CD14-positive monocyte (primary cell): ENCODE measurements around the gene TDRD7. TPM values are rescaled to one million over a fixed set of nuclear protein-coding genes. Genes with fewer than 3 reads are reported as not detected.
"Not testable (repeated sequence)": the region's sequence is repeated elsewhere in the genome, so short reads cannot be mapped to it uniquely, and the experiment has no call there.

Experiments
- DNase-seq, 3 donors: peaks; one replicate each; pipeline ENCODE4 v3.0.0-alpha.2; 2011 to 2022
- H2AFZ ChIP-seq: 2 replicates; pipeline ENCODE4 v1.6.0; 2012; ENCODE audit warnings: mild to moderate bottlenecking, low read depth, low read length, inconsistent platforms; ENCODE audit not compliant: insufficient read depth, poor library complexity, severe bottlenecking
- H3K27ac ChIP-seq, 2 donors: 1 replicate in 1 of 2; 2 replicates in 1 of 2; pipeline ENCODE4 v1.5.1; 2012 to 2013; ENCODE audit warnings: low read length in 2 of 2, control low read depth in 1 of 2, inconsistent platforms in 1 of 2, low read depth in 1 of 2, mild to moderate bottlenecking in 1 of 2
- H3K27me3 ChIP-seq, 2 donors: one replicate each; pipeline versions ENCODE4 v1.6.0 to v1.6.1; 2011 to 2013; ENCODE audit warnings: low read length in 2 of 2; ENCODE audit not compliant: control insufficient read depth in 2 of 2, insufficient read depth in 2 of 2
- H3K36me3 ChIP-seq, 2 donors: replicated peaks in 1 of 2; 1 replicate in 1 of 2; 2 replicates in 1 of 2; pipeline versions ENCODE4 v1.5.1 to v1.6.1; 2012 to 2013; ENCODE audit warnings: low read length in 2 of 2, control low read depth in 1 of 2, inconsistent platforms in 1 of 2, mild to moderate bottlenecking in 1 of 2; ENCODE audit not compliant: insufficient read depth in 2 of 2, control insufficient read depth in 1 of 2
- H3K4me1 ChIP-seq, 2 donors: 1 replicate in 1 of 2; 2 replicates in 1 of 2; pipeline versions ENCODE4 v1.5.1 to v1.6.1; 2012 to 2013; ENCODE audit warnings: low read length in 2 of 2, control low read depth in 1 of 2, inconsistent platforms in 1 of 2, mild to moderate bottlenecking in 1 of 2, moderate library complexity in 1 of 2; ENCODE audit not compliant: insufficient read depth in 2 of 2, control insufficient read depth in 1 of 2
- H3K4me2 ChIP-seq: replicated peaks from 2 replicates; pipeline ENCODE3; 2012; ENCODE audit warnings: low read length, moderate library complexity, mild to moderate bottlenecking; ENCODE audit not compliant: poor library complexity, severe bottlenecking; ENCODE audit errors: extremely low read depth
- H3K4me3 ChIP-seq, 3 experiments: fragments of 200-600 bp in 1 of 3; sonication (generic) in 1 of 3; replicated peaks in 1 of 3; 1 replicate in 2 of 3; 2 replicates in 1 of 3; pipeline ENCODE4 v1.5.1; 2011 to 2013; ENCODE audit warnings: low read length in 3 of 3, mild to moderate bottlenecking in 3 of 3, control low read depth in 2 of 3, low read depth in 2 of 3, inconsistent platforms in 1 of 3, moderate library complexity in 1 of 3
- H3K79me2 ChIP-seq: 2 replicates; pipeline ENCODE4 v1.6.0; 2012; ENCODE audit warnings: mild to moderate bottlenecking, control low read depth, inconsistent platforms, low read length, moderate library complexity; ENCODE audit not compliant: insufficient read depth
- H3K9ac ChIP-seq: 2 replicates; pipeline ENCODE4 v1.6.0; 2017; ENCODE audit warnings: low read length, mild to moderate bottlenecking; ENCODE audit not compliant: insufficient read depth, poor library complexity, severe bottlenecking
- H3K9me3 ChIP-seq, 2 donors: replicated peaks in 1 of 2; 1 replicate in 1 of 2; 2 replicates in 1 of 2; pipeline versions ENCODE4 v1.5.1 to v1.6.1; 2012 to 2013; ENCODE audit warnings: low read length in 2 of 2, control low read depth in 1 of 2; ENCODE audit not compliant: control insufficient read depth in 1 of 2, insufficient read depth in 1 of 2
- H4K20me1 ChIP-seq: 2 replicates; pipeline ENCODE4 v1.6.0; 2012; ENCODE audit warnings: mild to moderate bottlenecking, low read length, control low read depth, moderate library complexity; ENCODE audit not compliant: insufficient read depth
- H3K27ac Mint-ChIP-seq, 7 donors: one replicate each; pipeline ENCODE4 v1.8.0; 2020; ENCODE audit warnings: mild to moderate bottlenecking in 7 of 7, mixed read lengths in 7 of 7, moderate library complexity in 6 of 7, inconsistent platforms in 2 of 7
- H3K27me3 Mint-ChIP-seq, 3 donors: one replicate each; pipeline ENCODE4 v1.8.0; 2021 to 2022; ENCODE audit warnings: low read depth in 3 of 3, mild to moderate bottlenecking in 3 of 3, mixed read lengths in 3 of 3, moderate library complexity in 3 of 3, inconsistent platforms in 1 of 3
- H3K36me3 Mint-ChIP-seq, 2 donors: one replicate each; pipeline ENCODE4 v1.8.0; 2020; ENCODE audit warnings: mixed read lengths in 2 of 2, inconsistent platforms in 1 of 2, mild to moderate bottlenecking in 1 of 2
- H3K4me1 Mint-ChIP-seq: one replicate; pipeline ENCODE4 v1.8.0; 2020; ENCODE audit warnings: mild to moderate bottlenecking, mixed read lengths
- H3K4me3 Mint-ChIP-seq, 2 donors: one replicate each; pipeline ENCODE4 v1.8.0; 2020; ENCODE audit warnings: mild to moderate bottlenecking in 2 of 2, mixed read lengths in 2 of 2, moderate library complexity in 1 of 2
- H3K9me3 Mint-ChIP-seq, 7 donors: one replicate each; pipeline ENCODE4 v1.8.0; 2020 to 2022; ENCODE audit warnings: mixed read lengths in 7 of 7, mild to moderate bottlenecking in 6 of 7, moderate library complexity in 6 of 7, inconsistent platforms in 2 of 7
- CTCF ChIP-seq: fragments of 200-600 bp; IDR thresholded peaks from one replicate; pipeline ENCODE4 v1.8.0; 2022; ENCODE audit warnings: antibody characterized with exemption, mild to moderate bottlenecking
- WGBS: methylation state at CpG from one replicate; pipeline ENCODE4 v1.1.5; 2013; ENCODE audit warnings: missing lambda C conversion rate; ENCODE audit not compliant: insufficient coverage; 5-methylcytosine and 5-hydroxymethylcytosine counted together
- intact Hi-C, 2 donors: fragments of 100-400 bp; cut with micrococcal nuclease; formaldehyde crosslinking; loops; one replicate each; pipeline versions ENCODE4 v1.15.0 to v1.15.1; 2023
- polyA plus RNA-seq, 3 donors: library from polyadenylated mRNA; depleted of rRNA in 1 of 3; unstranded in 2 of 3; stranded (reverse) in 1 of 3; fragments of 300-500 nt in 2 of 3; fragments of >200 nt in 1 of 3; fragmentation: Illumina TruSeq in 2 of 3; gene quantifications; 1 replicate in 2 of 3; 2 replicates in 1 of 3; pipeline ENCODE4 v1.2.3, GENCODE V29; 2012 to 2021

Gene TDRD7
- polyA plus RNA-seq, 3 donors, result 8.1 to 12.0 (median 11.1) TPM

GRCh38 chr9:97445119-97445701, 33.3 kb downstream of the TDRD7 start:
- H3K27ac Mint-ChIP-seq, result peak overlapping the region in 5 of 7 donors; percentile 1 to 82 (median 53)
- H3K4me1 Mint-ChIP-seq, result peaks cover 59% of the 10 kb centered on the region
- no CpG with 5 or more reads among the region's 2 CpGs for WGBS
- DNase-seq, result no peak
- Histone ChIP-seq H3K79me2 (peaks cover 74% of the 10 kb centered on the region), H3K36me3 (peaks cover 10 to 34% of the 10 kb centered on the region in 2 donors), H3K4me2 (no peak overlapping the region), H4K20me1 (no peaks in the 10 kb centered on the region), H2AFZ (no peak overlapping the region), H3K9me3 (no peaks in the 10 kb centered on the region), H3K4me3 (no peak overlapping the region), H3K27me3 (no peaks in the 10 kb centered on the region), H3K9ac (no peak overlapping the region), H3K4me1 (peaks cover 34 to 54% of the 10 kb centered on the region in 2 donors), H3K27ac (peak overlapping the region in 1 of 2 donors; percentile 73)
- peaks cover 32 to 38% of the 10 kb centered on the region in 2 donors for H3K36me3 Mint-ChIP-seq
- no peak for TF ChIP-seq CTCF
- intact Hi-C loops, result no loop called here
- H3K9me3 Mint-ChIP-seq, result peaks cover 0 to 3% (median 0%) of the 10 kb centered on the region in 7 donors
- no peaks in the 10 kb centered on the region for H3K27me3 Mint-ChIP-seq
- H3K4me3 Mint-ChIP-seq, result no peak overlapping the region

GRCh38 chr9:97447001-97447400, 35.1 kb downstream of the TDRD7 start:
- intact Hi-C loops, result no loop called here
- peak; percentile 10 to 48 (median 24) for DNase-seq
- WGBS, result no CpG with 5 or more reads among the region's 3 CpGs
- peak overlapping the region; percentile 47 to 79 for H3K27ac ChIP-seq
- H3K4me3 ChIP-seq, result peak overlapping the region in 1 of 3 experiments; percentile 15
- Mint-ChIP-seq H3K27me3 (no peaks in the 10 kb centered on the region), H3K4me1 (peaks cover 56% of the 10 kb centered on the region), H3K36me3 (peaks cover 36 to 43% of the 10 kb centered on the region in 2 donors), H3K9me3 (peaks cover 0 to 3% (median 0%) of the 10 kb centered on the region in 7 donors), H3K4me3 (peak overlapping the region in 1 of 2 donors; percentile 55), H3K27ac (peak overlapping the region in 6 of 7 donors; percentile 80 to 92 (median 91))
- no peak for TF ChIP-seq CTCF
- H3K4me2 ChIP-seq, result peak overlapping the region; percentile 54
- no peaks in the 10 kb centered on the region for H3K9me3 ChIP-seq
- peak overlapping the region; percentile 28 for H3K9ac ChIP-seq
- H2AFZ ChIP-seq, result peak overlapping the region; percentile 20
- H3K36me3 ChIP-seq, result peaks cover 10 to 35% of the 10 kb centered on the region in 2 donors
- no peaks in the 10 kb centered on the region for H4K20me1 ChIP-seq
- peaks cover 34 to 54% of the 10 kb centered on the region in 2 donors for H3K4me1 ChIP-seq
- no peaks in the 10 kb centered on the region for H3K27me3 ChIP-seq
- H3K79me2 ChIP-seq, result peaks cover 78% of the 10 kb centered on the region

GRCh38 chr9:97453573-97453972, 41.7 kb downstream of the TDRD7 start:
- 8% methylated on average over 2 of the region's 3 CpGs for WGBS

More at GRCh38 chr9:97453573-97453972, 41.7 kb downstream of the TDRD7 start:
- Histone ChIP-seq H3K36me3 (peaks cover 10 to 31% of the 10 kb centered on the region in 2 donors), H3K4me1 (peaks cover 12 to 13% of the 10 kb centered on the region in 2 donors), H3K79me2 (peaks cover 30% of the 10 kb centered on the region), H3K27ac (peak overlapping the region in 1 of 2 donors; percentile 43)
- H3K4me3 ChIP-seq, H3K27me3 ChIP-seq, DNase-seq, H3K9ac ChIP-seq, H3K9me3 ChIP-seq, H3K4me2 ChIP-seq, H2AFZ ChIP-seq, H3K27me3 Mint-ChIP-seq, H4K20me1 ChIP-seq, H3K4me3 Mint-ChIP-seq, intact Hi-C loops: not testable (repeated sequence)
- Mint-ChIP-seq H3K9me3 (peaks cover 0 to 16% (median 4%) of the 10 kb centered on the region in 7 donors), H3K4me1 (peaks cover 24% of the 10 kb centered on the region), H3K36me3 (peaks cover 39 to 53% of the 10 kb centered on the region in 2 donors), H3K27ac (peak overlapping the region in 5 of 7 donors; percentile 3 to 79 (median 32))
